HG03565 (cell line): ENCODE measurements around the gene RHEB.
A peak's percentile ranks its signal among the peaks of the same experiment; 100 is the strongest.
"Not testable (repeated sequence)": the region's sequence is repeated elsewhere in the genome, so short reads cannot be mapped to it uniquely, and the experiment has no call there.

ENCODE experiments used
- ATAC-seq: cut with Tn5 transposase; IDR thresholded peaks from one replicate; pipeline ENCODE4 v1.9.1; 2021; ENCODE audit warnings: mild to moderate bottlenecking, moderate library complexity; ENCODE audit not compliant: unreplicated experiment

The RHEB gene

GRCh38 chr7:151519765-151520418 lies at the start of gene RHEB:
TSS of gene RHEB (minus strand) at chr7:151519895. CDS start at chr7:151519511, 384 bp downstream.
- ATAC-seq: peak; percentile 61

GRCh38 chr7:151566897-151567320 lies 47.2 kb upstream of the RHEB start:
- ATAC-seq: no peak

- no peak for ATAC-seq
These were observed 45.8 kb upstream of the RHEB start for GRCh38 chr7:151565541-151565940.

GRCh38 chr7:151560243-151560642 lies 40.5 kb upstream of the RHEB start:
- no peak for ATAC-seq

- ATAC-seq: no peak
These were observed 40.0 kb upstream of the RHEB start for GRCh38 chr7:151559557-151560183.

GRCh38 chr7:151558575-151558974 lies 38.9 kb upstream of the RHEB start:
- no peak for ATAC-seq

- ATAC-seq: no peak
These were observed 36.9 kb upstream of the RHEB start for GRCh38 chr7:151556592-151556991.

GRCh38 chr7:151553356-151553755 lies 33.7 kb upstream of the RHEB start:
- ATAC-seq: no peak

- ATAC-seq: no peak
These were observed 32.8 kb upstream of the RHEB start for GRCh38 chr7:151552352-151553028.

GRCh38 chr7:151551820-151552219 lies 32.1 kb upstream of the RHEB start:
- ATAC-seq: no peak

GRCh38 chr7:151550656-151551286 lies 31.1 kb upstream of the RHEB start:
- ATAC-seq: no peak

- ATAC-seq: no peak
These were observed 29.9 kb upstream of the RHEB start for GRCh38 chr7:151549644-151550043.

GRCh38 chr7:151549083-151549482 lies 29.4 kb upstream of the RHEB start:
- no peak for ATAC-seq

GRCh38 chr7:151544183-151544582 lies 24.5 kb upstream of the RHEB start:
- no peak for ATAC-seq

GRCh38 chr7:151542606-151543130 lies 23.0 kb upstream of the RHEB start:
- ATAC-seq: no peak

- ATAC-seq: no peak
These were observed 22.2 kb upstream of the RHEB start for GRCh38 chr7:151541709-151542499.

- ATAC-seq: no peak
These were observed 20.5 kb upstream of the RHEB start for GRCh38 chr7:151540146-151540545.

- no peak for ATAC-seq
These were observed 19.5 kb upstream of the RHEB start for GRCh38 chr7:151539088-151539671.

- ATAC-seq: no peak
These were observed 18.3 kb upstream of the RHEB start for GRCh38 chr7:151537818-151538561.

- not testable (repeated sequence) for ATAC-seq
These were observed 16.5 kb upstream of the RHEB start for GRCh38 chr7:151536178-151536577.
